GM21576 (cell line): ENCODE measurements around the gene CXCR2.
"Not testable (repeated sequence)": the region's sequence is repeated elsewhere in the genome, so short reads cannot be mapped to it uniquely, and the experiment has no call there.

Source experiments
- ATAC-seq: cut with Tn5 transposase; IDR thresholded peaks from one replicate; pipeline ENCODE4 v1.9.1; 2021; ENCODE audit warnings: mild to moderate bottlenecking, moderate library complexity; ENCODE audit not compliant: unreplicated experiment

CXCR2 gene

DNA sequence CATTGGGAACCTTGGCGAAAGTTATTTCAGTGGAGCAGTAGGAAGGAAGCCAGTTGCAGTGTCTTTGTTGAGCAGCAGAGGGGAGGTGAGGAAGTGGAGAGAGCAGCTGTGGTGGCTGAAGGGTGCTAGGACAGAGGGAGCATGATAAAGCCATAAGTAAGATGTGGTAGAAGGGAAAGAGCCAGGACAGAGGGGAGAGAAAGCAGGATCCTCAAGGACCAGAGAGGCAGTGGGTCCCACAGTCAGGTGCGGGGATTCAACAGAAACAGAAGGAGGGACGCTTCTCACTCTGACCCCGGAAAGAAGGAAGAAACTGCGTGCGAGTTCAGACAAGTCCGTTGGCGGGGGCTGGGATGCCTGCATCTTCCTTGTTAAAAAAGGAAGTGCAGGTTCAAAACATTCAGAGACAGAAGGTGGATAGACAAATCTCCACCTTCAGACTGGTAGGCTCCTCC, at the start of gene CXCR2:
CXCR2 (plus strand) TSS at position 403 of the 455 bp plus-strand sequence. CDS start 8,774 bp downstream, outside the sequence.
- ATAC-seq, result no peak

DNA sequence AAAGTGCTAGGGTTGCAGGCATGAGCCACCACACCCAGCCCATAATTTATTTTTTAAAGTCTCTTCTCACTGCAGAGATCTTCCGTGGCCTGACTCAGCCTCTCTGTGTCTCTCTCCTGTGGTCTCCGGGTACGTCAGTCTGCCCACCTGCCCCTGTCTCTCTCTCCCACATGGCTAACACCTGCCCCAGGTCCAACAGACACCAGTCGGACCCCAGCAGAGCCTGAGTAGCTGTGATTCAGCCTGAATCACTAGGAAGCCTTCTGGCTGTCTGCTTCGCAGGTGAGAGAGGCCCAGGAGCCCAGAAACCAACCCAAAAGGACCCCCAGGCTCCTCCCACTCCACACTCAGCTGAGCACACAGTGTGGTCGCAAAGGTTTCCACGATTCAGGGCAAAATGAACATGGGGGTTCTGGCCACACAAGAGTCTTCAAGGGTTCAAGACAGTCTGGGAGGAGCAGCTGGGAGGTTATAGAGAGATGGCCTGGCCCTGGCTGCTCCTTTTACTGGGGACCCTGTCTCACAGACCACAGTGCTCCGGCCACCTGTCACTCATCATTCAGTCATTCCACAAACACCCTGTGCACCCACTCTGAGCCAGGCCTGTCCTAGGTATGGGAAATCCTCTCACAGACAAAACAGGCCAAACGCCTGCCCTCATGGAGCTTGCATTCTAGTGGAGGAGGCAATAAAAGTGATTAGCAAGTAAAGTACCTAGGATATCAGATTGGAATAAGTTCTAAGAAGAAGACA, 48.2 kb upstream of the CXCR2 start:
- ATAC-seq, result no peak

DNA sequence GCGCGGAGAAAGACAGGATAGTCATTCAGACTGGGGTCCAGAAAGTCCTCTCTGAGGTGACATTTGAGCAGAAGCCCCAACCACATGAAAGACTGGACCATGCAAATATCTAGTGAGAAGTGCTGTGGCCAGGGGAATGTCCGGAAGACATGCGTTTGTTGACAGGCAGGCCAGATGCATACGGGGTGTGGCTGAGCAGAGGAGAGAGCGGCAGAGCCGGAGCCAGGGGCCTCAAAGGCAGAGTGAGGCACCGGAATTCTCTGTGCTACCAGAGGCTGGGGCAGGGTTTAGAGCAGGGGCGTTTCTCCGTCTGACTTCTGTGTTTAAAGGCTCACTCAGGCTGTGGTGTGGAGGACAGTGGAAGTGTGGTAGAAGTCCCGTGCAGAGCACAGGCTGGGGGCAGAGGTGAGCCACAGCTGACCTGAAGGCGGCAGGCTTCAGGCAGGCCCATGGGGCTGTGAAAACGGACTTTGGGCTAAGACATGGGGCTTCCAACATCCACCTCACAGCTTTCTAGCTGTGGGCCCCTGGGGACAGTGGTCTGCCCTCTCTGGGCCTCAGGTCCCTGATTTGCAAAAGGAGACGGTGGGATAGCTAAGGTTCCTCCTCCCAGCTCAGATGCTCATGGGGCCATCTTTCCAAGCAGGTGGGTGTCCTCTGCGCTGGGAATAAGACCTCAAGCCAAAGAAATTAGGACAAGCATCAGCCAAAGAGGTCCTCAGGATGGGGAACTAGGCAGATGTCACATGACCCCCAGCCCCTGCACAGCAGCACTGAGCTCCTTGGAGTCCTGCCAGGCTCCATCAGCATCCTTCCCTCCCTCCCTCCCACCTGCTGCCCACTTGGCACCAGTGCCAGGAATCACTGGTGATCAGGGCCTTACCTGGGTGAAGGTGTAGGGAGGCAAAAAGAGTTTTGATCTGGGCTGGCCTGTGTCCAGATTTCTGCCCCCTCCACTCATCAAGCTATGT, 45.6 kb upstream of the CXCR2 start:
- ATAC-seq, result no peak

DNA sequence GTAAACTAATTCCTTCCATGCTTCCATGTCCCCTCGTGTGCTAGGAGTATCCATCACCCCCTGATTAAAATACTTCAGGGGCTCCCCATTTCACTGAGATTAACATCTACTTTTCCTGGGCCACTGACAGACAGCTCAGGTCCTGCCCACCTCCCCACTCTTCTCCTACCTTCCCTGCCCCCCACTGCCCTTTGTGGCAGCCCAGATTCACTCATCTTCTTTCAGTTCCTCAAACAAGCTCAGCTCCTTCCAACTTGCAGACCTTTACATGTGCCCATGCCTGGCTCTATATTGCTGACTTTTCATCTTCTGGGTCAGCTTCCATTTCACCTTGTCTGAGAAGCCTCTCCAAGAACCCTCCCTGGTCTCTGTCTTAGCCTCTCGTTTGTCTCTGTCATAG, 44.8 kb upstream of the CXCR2 start:
- peak; percentile 90 for ATAC-seq

DNA sequence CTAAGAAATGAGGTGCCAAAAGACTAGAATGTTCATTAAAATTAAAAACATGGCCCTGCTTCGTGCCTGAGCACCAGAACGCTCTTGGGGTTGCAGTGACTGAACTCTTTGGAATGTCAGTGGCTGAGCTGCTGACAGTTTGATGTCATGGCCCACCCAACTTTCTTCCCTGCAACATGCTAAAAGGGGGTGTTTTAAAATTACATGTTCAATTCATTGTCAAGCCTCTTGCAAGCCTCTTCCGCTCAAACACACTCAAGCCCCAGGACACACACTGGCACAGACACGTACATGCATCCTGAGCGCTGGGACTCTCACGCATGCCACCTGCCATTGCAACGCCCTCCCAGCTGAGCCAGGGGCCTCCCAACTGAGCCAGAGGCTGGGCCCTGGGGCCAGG, 44.1 kb upstream of the CXCR2 start:
- ATAC-seq, result no peak

DNA sequence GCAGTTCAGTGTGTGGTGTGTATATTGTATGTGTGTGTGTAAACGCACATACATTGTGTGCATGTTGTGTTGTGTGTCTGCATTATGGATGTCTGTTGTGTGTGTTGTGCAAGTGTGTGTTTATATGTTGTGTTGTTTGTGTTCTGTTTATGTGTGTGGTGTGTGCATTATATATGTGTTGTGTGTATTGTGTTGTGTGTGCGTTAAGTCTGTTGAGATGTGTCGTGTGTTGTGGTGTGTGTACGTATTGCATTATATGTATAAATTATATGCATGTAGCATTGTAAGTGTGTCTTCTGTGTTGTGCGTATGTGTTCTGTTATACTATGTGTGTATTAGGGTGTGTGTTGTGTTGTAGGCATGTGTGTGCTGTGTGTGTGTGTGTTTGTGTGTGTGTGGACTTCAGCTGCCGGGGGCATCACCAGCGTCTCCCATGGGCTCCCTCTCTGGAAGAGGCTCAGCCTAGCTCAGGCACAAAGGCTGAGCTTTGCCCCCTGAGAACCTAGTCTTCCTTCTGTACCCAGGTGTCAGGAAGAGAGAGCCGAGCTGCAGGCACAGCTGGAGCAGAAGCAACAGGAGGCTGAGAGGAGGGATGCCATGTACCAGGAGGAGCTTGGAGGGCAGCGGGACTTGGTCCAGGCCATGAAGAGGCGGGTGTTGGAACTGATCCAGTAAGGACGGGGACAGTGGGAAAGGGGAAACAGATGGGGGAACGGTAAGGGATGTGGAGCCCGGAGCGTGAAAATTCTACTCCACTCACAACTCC, 43.1 kb upstream of the CXCR2 start:
- no peak for ATAC-seq

DNA sequence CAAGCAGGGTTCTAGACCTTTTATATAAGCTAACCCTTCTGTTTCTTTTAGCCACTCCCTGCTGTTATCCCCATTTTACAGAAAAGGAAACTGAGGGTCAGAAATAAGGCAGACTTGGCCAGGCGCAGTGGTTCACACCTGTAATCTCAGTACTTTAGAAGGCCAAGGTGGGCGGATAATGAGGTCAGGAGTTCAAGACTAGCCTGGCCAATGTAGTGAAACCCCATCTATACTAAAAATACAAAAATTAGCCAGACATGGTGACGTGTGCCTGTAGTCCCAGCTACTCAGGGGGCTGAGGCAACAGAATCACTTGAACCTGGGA, 42.5 kb upstream of the CXCR2 start:
- ATAC-seq, result no peak

DNA sequence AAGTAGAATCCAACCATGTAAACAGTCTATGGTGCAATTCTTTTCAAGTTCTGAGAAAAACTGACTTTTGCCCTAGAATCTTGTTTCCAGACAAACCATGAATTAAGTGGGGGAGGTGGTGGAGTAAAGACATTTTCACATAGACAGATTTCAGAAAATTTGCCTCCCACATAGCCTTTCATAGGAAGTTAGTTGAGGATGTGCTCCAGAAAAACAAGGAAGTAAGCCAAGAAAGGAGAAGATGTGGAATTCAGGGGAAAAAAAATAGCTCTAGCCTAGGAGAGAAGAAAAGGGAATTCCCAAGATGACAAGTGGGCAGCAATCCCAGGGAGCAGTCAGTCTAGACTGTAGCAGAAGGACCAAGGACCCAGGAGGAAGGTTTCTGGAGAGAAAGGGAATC, 39.4 kb upstream of the CXCR2 start:
- no peak for ATAC-seq

DNA sequence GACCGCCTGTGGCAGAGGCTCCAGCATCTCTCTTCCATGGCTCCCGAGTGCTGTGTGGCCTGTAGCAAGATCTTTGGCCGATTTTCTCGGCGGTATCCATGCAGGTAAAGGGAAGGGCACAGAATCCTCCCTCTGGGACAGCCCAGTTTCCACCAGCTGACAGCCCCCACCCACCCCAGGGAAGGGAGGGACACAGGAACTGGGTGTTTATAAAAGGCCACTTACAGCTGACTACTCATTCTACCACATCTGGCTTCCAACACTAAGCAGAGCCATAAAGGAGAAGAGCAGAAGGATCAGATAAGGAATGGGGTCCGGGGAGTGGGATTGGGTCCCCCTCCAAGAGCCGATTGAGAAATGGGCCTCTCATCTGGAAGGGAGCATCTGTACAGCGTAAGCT, 36.6 kb upstream of the CXCR2 start:
- ATAC-seq, result no peak

DNA sequence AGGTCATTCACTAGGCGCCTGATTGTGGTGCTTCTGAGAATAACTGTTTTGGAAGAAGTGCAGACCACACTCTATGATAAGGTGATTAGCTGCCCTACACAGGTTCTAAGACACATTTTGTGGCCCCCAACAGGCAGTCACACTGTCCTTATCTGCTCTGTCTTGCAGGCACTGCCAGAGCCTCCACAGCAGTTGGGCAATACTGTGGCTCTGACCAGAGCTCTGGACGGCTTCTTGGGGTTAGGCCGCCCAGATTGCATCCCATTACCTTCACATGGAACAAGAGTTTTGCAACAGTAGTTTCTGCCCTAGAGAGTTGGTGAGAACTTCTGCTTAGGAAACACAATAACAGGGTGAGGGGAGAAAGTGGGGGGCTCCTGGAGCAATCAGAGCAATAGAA, 34.1 kb upstream of the CXCR2 start:
- ATAC-seq, result no peak

DNA sequence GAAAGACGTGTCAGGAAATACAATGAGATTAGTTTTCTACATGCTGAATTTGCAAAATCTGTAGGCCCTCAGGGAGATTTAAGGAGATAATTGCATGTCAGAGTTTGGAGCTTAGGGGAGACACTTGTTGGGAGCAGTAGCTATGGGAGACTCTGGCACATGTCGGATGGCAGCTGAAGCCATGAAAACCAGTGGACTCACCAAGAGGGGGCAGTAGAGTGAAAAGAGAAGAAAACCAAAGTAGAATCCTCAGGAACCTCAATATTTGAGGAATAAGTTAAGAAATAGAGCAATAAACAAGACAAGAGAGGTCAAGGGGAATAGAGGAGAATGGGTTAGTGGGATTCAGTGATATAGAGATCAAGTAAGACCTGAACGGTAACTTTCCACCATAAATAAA, 31.9 kb upstream of the CXCR2 start:
- ATAC-seq, result no peak

DNA sequence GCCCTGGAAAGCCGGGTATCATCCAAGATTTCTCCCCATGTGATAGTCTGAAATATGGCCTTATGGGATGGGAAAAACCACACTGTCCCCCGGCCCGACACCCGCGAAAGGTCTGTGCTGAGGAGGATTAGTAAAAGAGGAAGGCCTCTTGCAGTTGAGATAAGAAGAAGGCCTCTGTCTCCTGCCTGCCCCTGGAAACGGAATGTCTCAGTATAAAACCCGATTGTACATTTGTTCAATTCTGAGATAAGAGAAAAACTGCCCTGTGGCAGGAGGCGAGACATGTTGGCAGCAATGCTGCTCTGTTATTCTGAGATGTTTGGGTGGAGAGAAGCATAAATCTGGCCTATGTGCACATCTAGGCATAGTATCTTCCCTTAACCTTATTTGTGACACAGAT, 30.0 kb upstream of the CXCR2 start:
- no peak for ATAC-seq

DNA sequence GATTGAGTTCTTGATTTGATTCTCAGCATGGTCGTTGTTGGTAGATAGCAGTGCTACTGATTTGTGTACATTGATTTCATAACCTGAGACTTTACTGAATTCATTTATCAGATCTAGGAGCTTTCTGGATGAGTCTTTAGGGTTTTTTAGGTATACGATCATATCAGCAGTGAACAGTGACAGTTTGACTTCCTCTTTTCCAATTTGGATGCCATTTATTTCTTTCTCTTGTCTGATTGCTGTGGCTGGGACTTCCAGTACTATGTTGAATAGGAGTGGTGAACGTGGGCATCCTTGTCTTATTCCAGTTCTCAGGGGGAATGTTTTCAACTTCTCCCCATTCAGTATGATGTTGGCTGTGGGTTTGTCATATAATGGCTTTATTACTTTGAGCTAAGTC, 27.9 kb upstream of the CXCR2 start:
- ATAC-seq, result no peak

DNA sequence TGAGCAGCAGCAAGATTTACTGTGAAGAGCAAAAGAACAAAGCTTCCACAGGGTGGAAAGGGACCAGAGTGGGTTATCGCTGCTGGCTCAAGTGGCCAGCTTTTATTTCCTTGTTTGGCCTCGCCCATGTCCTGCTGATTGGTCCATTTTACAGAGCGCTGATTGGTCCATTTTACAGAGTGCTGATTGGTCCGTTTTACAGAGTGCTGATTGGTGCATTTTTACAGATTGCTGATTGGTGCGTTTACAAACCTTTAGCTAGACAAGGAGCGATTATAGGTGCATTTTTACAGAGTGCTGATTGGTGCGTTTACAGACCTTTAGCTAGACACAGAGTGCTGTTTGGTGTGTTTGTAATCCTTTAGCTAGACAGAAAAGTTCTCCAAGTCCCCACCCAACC, 17.0 kb upstream of the CXCR2 start:
- ATAC-seq, result not testable (repeated sequence)

DNA sequence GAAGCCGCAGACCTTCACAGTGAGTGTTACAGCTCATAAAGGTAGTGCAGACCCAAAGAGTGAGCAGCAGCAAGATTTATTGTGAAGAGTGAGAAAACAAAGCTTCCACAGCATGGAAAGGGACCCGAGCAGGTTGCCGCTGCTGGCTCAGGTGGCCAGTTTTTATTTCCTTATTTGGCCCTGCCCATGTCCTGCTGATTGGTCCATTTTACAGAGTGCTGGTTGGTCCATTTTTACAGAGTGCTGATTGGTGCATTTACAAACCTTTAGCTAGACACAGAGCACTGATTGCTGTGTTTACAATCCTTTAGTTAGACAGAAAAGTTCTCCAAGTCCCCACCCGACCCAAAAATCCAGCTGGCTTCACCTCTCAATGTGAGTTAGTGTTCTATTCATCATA, 4.0 kb upstream of the CXCR2 start:
- not testable (repeated sequence) for ATAC-seq

DNA sequence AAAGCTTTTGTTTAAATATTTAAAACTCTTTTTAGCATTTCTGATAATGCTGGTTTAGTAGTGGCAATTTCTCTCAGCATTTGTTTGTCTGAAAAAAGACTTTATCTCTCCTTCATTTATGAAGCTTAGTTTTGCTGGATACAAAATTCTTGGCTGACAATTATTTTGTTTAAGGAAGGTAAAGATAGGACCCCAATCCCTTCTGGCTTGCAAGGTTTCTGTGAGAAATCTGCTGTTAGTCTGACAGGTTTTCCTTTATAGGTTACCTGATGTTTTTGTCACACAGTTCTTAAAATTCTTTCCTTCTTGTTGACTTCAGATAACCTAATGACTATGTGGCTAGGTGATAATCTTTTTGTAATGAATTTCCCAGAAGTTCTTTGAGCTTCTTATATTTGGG, 3.5 kb upstream of the CXCR2 start:
- not testable (repeated sequence) for ATAC-seq

DNA sequence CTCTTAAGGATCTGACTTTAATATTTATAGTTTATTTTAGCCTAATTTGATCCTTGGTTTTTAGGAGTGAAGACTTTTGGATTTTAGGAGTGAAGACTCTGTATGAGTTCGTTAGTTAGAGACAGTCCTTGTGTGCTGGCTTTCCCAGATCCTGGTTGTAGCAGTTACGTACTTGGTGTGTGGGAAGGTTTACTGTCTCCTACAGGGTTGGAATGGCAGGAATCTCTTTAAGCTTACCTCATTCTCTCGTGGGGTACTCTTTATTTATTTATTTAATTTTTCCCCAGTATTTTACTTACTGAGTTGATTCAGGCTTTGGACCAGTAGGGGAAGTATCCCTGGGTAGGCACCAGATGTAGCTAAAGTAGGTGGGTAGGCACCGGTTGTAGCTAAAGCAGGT, 1.8 kb upstream of the CXCR2 start:
- ATAC-seq, result no peak

DNA sequence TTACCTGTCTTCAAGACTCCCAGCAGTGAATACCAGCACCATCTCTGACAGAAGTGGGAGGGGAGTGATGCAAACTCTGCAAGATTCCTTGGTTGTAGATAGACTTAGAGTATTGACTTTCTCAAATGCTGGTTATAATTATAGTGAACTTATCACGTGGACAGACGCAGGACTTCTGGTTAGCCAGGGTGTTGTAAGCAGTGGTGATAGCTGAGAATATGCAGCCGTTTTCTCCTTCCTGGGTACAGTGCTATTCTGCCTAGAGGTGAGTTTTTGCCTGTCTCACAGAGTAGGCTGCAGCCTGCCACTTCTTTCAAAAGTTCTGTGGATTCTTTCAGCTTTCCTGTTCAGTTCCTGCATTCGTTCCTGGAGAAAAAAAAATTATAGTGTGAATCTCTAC, 733 bp upstream of the CXCR2 start:
- no peak for ATAC-seq

DNA sequence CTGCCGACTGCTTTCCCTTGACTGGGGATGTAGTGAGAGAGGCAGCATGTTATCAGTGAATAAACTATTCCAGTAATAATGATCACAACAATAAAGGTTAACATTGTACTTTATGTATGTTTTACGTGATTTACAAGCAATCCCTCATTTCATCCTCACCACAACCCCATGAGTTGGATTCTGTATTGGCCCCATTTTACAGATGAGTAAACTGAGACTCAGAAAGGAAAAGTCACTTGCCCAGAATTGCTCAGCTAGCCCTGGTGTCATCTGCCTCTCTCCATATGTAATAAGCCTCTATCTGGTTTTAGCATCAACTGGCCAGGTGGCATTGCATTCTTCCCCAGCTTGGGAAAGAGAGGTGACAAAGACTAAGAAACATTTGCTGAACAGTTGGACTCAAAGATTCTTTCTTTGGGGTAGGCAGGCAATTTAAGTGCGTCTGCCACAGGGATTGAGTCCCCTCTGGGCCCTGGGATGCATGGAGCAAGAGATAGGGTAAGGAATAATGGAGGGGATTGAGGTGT, 2.2 kb downstream of the CXCR2 start:
- ATAC-seq, result no peak

DNA sequence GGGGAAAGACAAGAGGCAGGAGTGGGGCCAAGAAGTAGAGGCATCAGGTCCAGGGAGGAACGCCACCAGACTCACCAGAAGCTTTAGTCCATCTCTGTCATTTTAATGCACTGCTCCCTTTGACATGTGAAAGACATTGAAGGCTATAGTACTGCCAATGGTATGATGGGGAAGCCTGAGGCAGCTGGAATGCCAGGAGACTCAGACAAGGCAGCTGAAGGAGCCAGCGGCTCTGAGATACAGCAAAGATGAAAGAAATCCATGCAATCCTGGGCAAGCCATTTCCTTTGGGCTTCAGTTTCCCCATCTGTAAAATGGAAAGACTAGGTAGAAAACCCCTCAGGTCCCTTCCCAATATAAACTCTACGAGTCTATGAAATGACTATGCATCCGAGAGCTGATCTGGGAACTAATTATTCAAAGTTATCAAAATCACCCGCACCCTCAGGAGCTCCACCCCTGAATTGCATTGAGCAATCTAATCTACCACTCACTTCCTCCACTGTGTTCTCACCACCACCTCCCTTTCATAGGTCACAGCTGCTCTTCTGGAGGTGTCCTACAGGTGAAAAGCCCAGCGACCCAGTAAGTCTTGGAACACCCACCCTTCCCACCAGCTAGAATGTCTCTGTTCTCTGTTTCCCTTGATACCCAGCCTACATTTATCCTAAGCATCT, 3.1 kb downstream of the CXCR2 start:
- ATAC-seq, result no peak
